Occipital lobe (tissue), 2 donors: Measurements from ENCODE around the gene ADA. TPM values are rescaled to one million over a fixed set of nuclear protein-coding genes. Genes with fewer than 3 reads are reported as not detected.
"Not testable (repeated sequence)": the region's sequence is repeated elsewhere in the genome, so short reads cannot be mapped to it uniquely, and the experiment has no call there.

Source experiments
- DNase-seq: peaks from one replicate; lab custom pipeline; 2025; lab: John Stamatoyannopoulos, UW
- total RNA-seq: library from RNA; depleted of rRNA; stranded (reverse); fragments of >200 nt; gene quantifications from one replicate; pipeline ENCODE4 v1.2.3, GENCODE V29; 2014

Gene ADA
- total RNA-seq: 1.7 TPM

- DNase-seq: no peak
These were observed at the start of gene ADA for GRCh38 chr20:44651684-44652423. Gene ADA (minus strand): TSS chr20:44651699. CDS start chr20:44651607, 92 bp downstream.

GRCh38 chr20:44700306-44700705, 48.8 kb upstream of the ADA start:
- no peak for DNase-seq

- no peak for DNase-seq
These were observed 46.9 kb upstream of the ADA start for GRCh38 chr20:44698351-44698750.

- DNase-seq: not testable (repeated sequence)
These were observed 45.5 kb upstream of the ADA start for GRCh38 chr20:44697041-44697440.

GRCh38 chr20:44696315-44696714, 44.8 kb upstream of the ADA start:
- DNase-seq: no peak

- DNase-seq: no peak
These were observed 44.3 kb upstream of the ADA start for GRCh38 chr20:44695674-44696300.

GRCh38 chr20:44695295-44695673, 43.8 kb upstream of the ADA start:
- no peak for DNase-seq

GRCh38 chr20:44694159-44694558, 42.7 kb upstream of the ADA start:
- no peak for DNase-seq

GRCh38 chr20:44693627-44694026, 42.1 kb upstream of the ADA start:
- no peak for DNase-seq

GRCh38 chr20:44692932-44693480, 41.5 kb upstream of the ADA start:
- no peak for DNase-seq

GRCh38 chr20:44691424-44692423, 40.2 kb upstream of the ADA start:
- DNase-seq: no peak

- no peak for DNase-seq
These were observed 39.4 kb upstream of the ADA start for GRCh38 chr20:44690781-44691423.

- no peak for DNase-seq
These were observed 38.3 kb upstream of the ADA start for GRCh38 chr20:44689809-44690208.

GRCh38 chr20:44688053-44688625, 36.6 kb upstream of the ADA start:
- no peak for DNase-seq

GRCh38 chr20:44686934-44687333, 35.4 kb upstream of the ADA start:
- DNase-seq: no peak

- DNase-seq: no peak
These were observed 32.8 kb upstream of the ADA start for GRCh38 chr20:44684047-44684967.

- DNase-seq: no peak
These were observed 32.0 kb upstream of the ADA start for GRCh38 chr20:44683263-44684046.

GRCh38 chr20:44681796-44682566, 30.5 kb upstream of the ADA start:
- no peak for DNase-seq
